ENCODE results near the gene PVR.
"Not testable (repeated sequence)": the region's sequence is repeated elsewhere in the genome, so short reads cannot be mapped to it uniquely, and the experiment has no call there.

PVR gene, protein sequence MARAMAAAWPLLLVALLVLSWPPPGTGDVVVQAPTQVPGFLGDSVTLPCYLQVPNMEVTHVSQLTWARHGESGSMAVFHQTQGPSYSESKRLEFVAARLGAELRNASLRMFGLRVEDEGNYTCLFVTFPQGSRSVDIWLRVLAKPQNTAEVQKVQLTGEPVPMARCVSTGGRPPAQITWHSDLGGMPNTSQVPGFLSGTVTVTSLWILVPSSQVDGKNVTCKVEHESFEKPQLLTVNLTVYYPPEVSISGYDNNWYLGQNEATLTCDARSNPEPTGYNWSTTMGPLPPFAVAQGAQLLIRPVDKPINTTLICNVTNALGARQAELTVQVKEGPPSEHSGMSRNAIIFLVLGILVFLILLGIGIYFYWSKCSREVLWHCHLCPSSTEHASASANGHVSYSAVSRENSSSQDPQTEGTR

DNA sequence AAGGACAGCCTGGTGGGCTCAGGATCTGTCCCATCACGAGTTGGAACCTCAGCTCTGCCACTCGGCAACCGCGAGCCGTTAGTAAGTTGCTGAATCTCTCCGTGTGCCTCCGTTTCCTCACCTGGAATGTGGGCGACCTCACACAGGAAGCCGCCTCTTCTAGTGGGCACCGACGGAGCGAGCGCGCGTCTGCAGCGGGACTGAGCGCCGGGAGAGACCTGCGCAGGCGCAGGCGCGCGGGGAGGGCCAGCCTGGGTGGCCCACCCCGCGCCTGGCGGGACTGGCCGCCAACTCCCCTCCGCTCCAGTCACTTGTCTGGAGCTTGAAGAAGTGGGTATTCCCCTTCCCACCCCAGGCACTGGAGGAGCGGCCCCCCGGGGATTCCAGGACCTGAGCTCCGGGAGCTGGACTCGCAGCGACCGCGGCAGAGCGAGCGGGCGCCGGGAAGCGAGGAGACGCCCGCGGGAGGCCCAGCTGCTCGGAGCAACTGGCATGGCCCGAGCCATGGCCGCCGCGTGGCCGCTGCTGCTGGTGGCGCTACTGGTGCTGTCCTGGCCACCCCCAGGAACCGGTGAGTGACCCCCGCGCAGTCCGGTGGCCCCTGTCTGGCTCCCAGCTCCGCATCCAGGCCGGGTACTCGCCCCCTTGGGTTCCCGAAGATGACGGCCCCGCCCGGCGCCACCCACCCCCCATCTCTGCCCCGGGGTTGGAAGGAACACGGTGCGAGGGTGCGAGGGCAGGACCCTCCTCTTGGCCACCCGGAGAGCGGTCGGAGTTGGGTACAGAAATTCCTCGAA lies at the start of gene PVR:
TSS of gene PVR (plus strand) at position 306 of the 797 bp plus-strand sequence. CDS start at position 493, 187 bp downstream.
- Mint-ChIP-seq H3K4me1 (no peaks in the 10 kb centered on the region), H3K36me3 (no peaks in the 10 kb centered on the region), H3K27ac (no peak within 1 kb of the TSS), H3K27me3 (peaks cover 2% of the 10 kb centered on the region), H3K9me3 (no peaks in the 10 kb centered on the region), H3K4me3 (peak within 1 kb of the TSS; percentile 82)

DNA sequence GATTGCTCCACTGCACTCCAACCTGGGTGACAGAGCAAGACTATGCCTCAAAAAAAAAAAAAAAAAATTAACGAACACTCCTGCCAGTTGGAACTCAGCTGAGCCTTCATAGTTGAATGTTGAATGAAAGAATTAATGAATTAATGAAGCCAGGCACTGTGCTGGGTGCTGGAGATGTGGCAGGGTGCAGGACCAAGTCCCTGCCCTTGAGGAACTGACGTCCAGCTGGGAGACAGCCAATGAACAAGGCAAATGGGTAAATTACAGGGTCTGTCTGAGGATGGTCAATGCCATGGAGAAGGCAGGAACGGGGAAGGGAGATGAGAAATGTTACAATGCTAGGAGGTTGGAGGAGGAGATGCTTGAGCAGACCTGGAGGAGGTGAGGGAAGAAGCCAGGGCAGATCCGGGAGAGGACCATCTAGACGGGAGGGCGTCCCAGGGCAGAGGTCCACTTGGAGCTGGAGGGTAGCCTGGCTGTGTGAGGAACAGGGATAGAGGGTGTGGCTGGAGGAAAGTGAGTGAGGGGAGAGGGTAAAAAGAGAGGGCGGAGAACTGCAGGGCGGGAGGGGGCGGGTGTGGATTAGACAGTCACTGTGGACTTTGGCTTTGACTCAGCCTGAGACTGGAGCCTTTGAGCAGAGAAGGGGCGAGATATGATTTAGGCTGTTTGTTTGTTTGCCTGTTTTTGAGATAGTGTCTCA lies 47.1 kb upstream of the PVR start:
- H3K27ac Mint-ChIP-seq: no peak overlapping the region

DNA sequence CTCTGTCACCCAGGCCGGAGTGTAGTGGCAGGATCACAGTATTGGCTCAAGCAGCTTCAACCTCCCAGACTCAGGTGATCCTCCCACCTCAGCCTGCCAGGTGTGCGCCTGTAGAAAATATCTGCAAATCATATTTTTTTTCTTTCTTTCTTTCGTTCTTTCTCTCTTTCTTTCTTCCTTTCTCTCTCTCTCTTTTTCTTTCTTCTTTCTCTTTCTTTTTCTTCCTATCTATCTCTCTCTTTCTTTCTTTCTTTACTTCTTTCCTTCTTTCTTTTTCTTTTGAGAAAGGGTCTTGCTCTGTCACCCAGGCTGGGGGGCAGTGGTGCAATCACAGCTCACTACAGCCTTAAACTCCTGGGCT lies 46.6 kb upstream of the PVR start:
- Mint-ChIP-seq H3K4me1 (no peaks in the 10 kb centered on the region), H3K4me3 (no peak overlapping the region), H3K36me3 (peaks cover 2% of the 10 kb centered on the region), H3K27me3 (peaks cover 7% of the 10 kb centered on the region), H3K9me3 (peaks cover 6% of the 10 kb centered on the region), H3K27ac (no peak overlapping the region)

More for the DNA sequence above, 47.1 kb upstream of the PVR start:
- H3K27me3 Mint-ChIP-seq: peaks cover 7% of the 10 kb centered on the region
- H3K4me1 Mint-ChIP-seq: no peaks in the 10 kb centered on the region
- H3K9me3 Mint-ChIP-seq: peaks cover 6% of the 10 kb centered on the region
- H3K4me3 Mint-ChIP-seq: no peak overlapping the region
- peaks cover 2% of the 10 kb centered on the region for H3K36me3 Mint-ChIP-seq

DNA sequence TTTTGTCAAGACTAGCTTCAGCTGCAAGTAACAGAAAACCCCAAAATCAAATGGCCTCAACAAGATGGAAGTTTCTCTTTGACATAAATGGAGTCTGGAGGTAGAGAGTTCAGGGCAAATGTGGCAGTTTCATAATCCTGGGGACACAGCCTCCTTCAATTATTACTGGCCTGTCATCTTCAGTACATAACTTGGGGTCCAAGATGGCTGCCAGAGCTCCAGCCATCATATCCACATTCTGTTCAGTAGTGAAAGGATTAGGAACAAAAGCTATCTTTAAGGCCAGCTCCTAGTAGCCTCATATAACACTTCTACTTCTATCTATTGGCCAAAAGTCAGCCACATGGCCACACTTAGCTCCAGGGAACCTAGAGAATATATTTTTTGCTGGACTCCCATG lies 45.4 kb upstream of the PVR start:
- Mint-ChIP-seq H3K27me3 (peaks cover 7% of the 10 kb centered on the region), H3K36me3 (peaks cover 2% of the 10 kb centered on the region), H3K9me3 (peaks cover 6% of the 10 kb centered on the region), H3K4me1 (no peaks in the 10 kb centered on the region), H3K4me3 (no peak overlapping the region), H3K27ac (no peak overlapping the region)

DNA sequence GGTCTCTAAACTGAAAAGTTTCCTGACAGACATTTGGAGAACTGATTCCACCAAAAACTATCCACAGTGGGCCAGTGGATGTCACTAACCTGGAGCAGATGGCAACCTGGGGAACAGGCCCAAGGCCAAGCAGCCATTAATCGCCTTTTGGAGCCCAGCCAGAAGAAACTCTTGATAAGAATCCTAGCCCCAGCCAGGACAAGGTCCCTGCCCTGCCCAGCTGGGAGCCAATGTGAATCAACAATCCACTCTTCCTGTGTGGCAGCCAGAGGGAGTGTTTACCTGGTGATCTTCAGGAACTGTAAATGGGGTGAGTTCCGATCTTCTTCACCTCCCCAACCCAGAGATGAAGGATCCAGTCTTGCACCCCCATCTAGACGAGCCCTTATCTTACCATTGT lies 44.8 kb upstream of the PVR start:
- Mint-ChIP-seq H3K4me1 (no peaks in the 10 kb centered on the region), H3K36me3 (peaks cover 2% of the 10 kb centered on the region), H3K9me3 (peaks cover 6% of the 10 kb centered on the region), H3K27me3 (peaks cover 7% of the 10 kb centered on the region), H3K4me3 (no peak overlapping the region), H3K27ac (no peak overlapping the region)

DNA sequence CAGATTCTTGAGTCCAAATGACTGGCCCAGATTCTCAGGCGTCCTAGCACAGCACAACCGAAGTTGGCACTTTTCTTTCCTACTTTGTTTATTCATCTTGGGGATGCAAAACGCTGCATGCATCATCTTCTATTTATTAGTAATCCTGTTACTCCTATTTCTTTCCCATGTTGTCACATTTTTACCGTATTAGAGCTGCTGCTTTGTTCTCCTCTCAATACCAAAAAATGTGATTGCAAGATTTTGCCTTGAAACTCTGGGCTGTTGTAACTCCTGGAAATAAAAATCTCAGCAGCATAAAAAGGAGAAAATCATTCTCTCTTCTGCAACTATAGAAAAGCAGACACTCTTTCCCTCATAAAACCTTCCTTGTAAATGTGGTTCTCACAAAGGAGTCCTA lies 43.2 kb upstream of the PVR start:
- H3K4me3 Mint-ChIP-seq: no peak overlapping the region
- H3K27ac Mint-ChIP-seq: no peak overlapping the region
- peaks cover 2% of the 10 kb centered on the region for H3K36me3 Mint-ChIP-seq
- H3K9me3 Mint-ChIP-seq: peaks cover 6% of the 10 kb centered on the region
- H3K4me1 Mint-ChIP-seq: peaks cover 1% of the 10 kb centered on the region
- peaks cover 3% of the 10 kb centered on the region for H3K27me3 Mint-ChIP-seq

DNA sequence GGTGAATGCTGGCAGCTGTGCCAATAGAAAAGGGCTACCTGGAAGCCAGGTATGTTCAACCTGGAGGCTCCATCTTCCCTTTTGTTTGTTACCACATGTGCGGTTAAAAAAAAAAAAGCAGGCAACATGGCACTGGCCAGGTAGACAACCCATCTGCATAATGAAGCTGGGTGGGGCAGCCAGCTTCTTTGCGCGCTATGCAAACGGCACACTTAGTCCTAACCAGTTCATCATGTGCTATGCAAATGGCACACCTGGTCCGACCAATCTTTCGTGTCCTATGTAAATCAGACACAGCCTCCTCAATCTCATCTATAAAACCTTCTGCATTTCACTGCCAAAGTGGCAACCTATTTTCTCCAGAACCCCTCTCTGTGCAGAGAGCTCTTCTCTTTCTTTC lies 41.6 kb upstream of the PVR start:
- H3K27ac Mint-ChIP-seq: no peak overlapping the region
- no peak overlapping the region for H3K4me3 Mint-ChIP-seq
- peaks cover 2% of the 10 kb centered on the region for H3K27me3 Mint-ChIP-seq
- peaks cover 12% of the 10 kb centered on the region for H3K4me1 Mint-ChIP-seq
- H3K9me3 Mint-ChIP-seq: peaks cover 6% of the 10 kb centered on the region
- H3K36me3 Mint-ChIP-seq: peaks cover 2% of the 10 kb centered on the region

DNA sequence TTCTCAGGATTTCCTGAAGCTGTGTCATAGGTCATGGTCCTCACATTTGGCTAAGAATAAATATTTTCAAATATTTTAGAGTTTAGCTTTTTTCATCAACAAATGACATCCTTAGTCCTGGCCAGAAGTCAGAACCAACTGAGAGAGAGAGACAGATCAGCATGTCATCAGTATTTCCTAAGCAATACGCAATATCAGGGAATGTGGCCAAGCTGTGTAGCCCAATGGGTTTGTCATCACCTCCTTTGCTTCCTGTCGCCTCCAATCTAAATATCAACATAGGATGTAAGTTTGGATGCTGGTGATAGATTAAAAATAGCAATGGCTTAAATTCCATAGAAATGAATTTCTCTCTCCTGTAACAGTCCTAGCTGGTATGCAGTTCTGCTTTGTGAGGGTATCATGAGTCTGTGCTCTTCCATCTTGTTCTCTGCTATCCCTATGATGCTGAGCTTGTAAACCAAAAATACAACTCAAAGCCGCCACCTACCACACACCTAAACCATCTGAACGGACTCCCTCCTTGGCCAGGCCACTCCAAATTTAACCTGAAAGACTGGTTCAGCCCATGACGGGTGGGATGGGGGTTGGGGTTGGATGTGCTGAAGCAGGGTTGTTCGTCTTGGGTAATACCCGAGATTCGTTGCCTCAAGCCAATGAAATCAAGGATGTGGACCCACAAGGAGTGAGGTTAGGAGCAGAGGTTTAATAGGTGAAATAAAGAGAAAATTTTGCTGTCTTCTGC lies 40.3 kb upstream of the PVR start:
- Mint-ChIP-seq H3K27ac (no peak overlapping the region), H3K9me3 (peaks cover 6% of the 10 kb centered on the region), H3K36me3 (peaks cover 2% of the 10 kb centered on the region), H3K4me3 (no peak overlapping the region), H3K4me1 (peaks cover 25% of the 10 kb centered on the region), H3K27me3 (peaks cover 2% of the 10 kb centered on the region)

DNA sequence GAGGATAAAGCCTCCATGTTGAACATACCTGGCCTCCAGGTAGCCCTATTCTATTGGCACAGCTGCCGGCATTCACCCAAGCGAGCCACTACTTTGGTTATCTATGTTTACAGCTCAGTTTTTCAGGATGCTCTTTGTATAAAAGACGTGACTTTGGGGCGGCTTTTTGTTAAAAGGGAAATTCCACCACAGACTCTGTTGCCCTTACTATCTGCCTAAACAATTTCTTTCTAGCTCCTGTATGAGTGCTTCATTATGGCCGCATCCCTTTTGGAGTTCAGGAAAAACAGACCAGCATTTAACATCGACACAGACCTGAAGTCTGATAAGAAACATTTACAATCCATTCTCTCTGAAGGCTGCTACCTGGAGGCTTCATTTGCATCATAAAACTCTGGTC lies 39.5 kb upstream of the PVR start:
- Mint-ChIP-seq H3K9me3 (peaks cover 4% of the 10 kb centered on the region), H3K4me3 (no peak overlapping the region), H3K4me1 (peaks cover 25% of the 10 kb centered on the region), H3K27ac (no peak overlapping the region), H3K36me3 (peaks cover 2% of the 10 kb centered on the region), H3K27me3 (peaks cover 2% of the 10 kb centered on the region)

DNA sequence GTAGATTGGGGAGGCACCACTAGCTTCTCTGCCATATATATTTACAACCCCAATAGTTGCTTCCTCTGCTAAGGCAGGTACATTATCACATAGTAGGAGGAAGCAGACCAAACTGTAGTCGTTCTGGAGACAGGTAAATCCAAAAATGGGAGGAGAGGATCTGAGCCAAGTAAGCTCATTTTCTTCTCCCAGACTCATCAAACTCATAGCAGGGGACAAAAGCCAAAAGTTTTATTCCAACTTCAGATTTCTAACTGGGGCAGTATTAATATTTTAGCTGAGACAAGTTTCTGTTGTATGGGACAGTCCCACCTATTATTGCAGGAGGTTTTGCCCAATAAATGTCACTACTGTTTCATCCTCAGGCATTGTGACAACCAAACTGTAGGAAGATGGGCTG lies 38.2 kb upstream of the PVR start:
- Mint-ChIP-seq H3K9me3 (no peaks in the 10 kb centered on the region), H3K4me1 (peaks cover 25% of the 10 kb centered on the region)

DNA sequence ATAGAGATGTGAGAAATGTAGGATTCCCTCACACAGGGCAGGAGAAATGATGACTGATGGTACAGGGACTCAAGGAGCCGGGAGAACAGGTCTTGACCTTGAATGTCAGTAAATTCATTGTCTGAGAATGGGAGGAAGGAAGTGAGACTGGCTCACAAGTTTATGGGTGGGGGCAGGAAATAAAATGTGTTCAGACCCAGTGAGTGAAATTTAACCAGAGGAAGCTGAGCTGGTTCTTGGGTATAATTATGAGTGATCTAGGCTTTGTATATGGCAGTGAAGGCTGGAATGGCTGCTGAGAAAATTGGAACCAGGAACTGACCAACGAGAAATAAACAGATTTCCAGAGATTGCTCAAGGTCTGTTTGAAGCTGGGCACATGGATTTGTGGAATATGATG lies 36.7 kb upstream of the PVR start:
- H3K36me3 Mint-ChIP-seq: no peaks in the 10 kb centered on the region
- H3K9me3 Mint-ChIP-seq: no peaks in the 10 kb centered on the region
- peak overlapping the region; percentile 26 for H3K4me3 Mint-ChIP-seq
- H3K4me1 Mint-ChIP-seq: peaks cover 25% of the 10 kb centered on the region
- H3K27ac Mint-ChIP-seq: peak overlapping the region; percentile 96
- no peaks in the 10 kb centered on the region for H3K27me3 Mint-ChIP-seq

More for the DNA sequence above, 38.2 kb upstream of the PVR start:
- H3K4me3 Mint-ChIP-seq: no peak overlapping the region
- H3K27ac Mint-ChIP-seq: no peak overlapping the region
- H3K36me3 Mint-ChIP-seq: no peaks in the 10 kb centered on the region
- H3K27me3 Mint-ChIP-seq: no peaks in the 10 kb centered on the region

DNA sequence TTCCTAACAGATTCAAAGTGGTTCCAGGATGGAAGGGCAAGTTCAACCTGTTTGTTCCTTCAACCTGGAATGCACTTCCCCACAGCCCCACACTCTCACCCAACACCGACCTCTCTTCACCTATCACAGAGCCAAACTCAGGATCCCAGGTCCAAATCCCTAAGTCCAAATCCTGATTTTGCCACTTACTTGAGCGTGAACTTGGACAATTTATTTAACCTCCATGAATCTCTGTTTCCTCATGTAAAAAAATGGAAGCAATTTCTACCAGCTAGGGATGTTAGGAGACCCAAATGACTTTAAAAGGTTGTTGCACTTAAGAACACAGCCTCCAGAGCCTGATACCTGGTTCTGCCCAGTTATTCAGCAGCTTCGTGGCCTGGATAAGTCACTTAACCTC lies 35.8 kb upstream of the PVR start:
- Mint-ChIP-seq H3K9me3 (no peaks in the 10 kb centered on the region), H3K27me3 (no peaks in the 10 kb centered on the region), H3K27ac (no peak overlapping the region), H3K36me3 (no peaks in the 10 kb centered on the region), H3K4me3 (no peak overlapping the region), H3K4me1 (peaks cover 25% of the 10 kb centered on the region)

DNA sequence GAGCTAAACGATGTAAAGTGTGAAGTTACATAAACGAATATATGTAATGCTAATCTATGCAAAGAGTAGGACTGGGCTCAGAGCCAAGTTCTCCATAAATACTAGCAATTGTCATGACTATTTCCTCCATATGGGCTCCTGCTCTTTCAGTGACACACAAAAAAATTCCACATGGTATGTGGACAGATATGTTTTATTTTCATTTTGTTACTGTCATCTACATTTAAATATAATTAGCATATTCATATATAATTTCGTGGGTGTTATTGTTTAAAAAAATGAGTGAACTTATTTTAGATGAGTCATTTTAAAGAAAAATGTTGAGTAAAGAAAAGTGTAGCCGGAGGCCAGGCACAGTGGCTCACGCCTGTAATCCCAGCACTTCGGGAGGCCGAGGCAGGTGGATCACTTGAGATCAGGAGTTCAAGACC lies 35.3 kb upstream of the PVR start:
- Mint-ChIP-seq H3K27me3 (no peaks in the 10 kb centered on the region), H3K9me3 (no peaks in the 10 kb centered on the region), H3K4me1 (peaks cover 25% of the 10 kb centered on the region), H3K27ac (no peak overlapping the region), H3K36me3 (no peaks in the 10 kb centered on the region), H3K4me3 (no peak overlapping the region)

DNA sequence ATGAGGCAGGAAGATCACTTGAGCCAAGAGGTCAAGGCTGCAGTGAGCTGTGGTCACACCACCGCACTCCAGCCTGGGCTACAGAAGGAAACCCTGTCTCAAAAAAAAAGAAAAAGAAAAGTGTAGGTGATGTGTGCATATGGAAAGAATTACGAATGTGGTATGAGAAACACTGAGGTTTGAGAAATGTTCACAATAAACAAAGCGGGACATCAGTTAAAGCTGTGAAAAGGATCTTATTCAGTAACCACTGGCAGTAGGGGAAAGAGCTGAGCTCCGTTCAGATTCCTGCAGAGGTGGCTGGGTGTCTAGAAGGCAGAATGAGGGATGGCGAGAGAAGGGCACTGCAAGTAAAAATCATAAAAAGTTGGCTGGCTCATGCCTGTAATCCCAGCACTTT lies 34.5 kb upstream of the PVR start:
- Mint-ChIP-seq H3K36me3 (no peaks in the 10 kb centered on the region), H3K4me3 (no peak overlapping the region), H3K9me3 (no peaks in the 10 kb centered on the region), H3K27ac (no peak overlapping the region), H3K27me3 (no peaks in the 10 kb centered on the region), H3K4me1 (peaks cover 25% of the 10 kb centered on the region)

DNA sequence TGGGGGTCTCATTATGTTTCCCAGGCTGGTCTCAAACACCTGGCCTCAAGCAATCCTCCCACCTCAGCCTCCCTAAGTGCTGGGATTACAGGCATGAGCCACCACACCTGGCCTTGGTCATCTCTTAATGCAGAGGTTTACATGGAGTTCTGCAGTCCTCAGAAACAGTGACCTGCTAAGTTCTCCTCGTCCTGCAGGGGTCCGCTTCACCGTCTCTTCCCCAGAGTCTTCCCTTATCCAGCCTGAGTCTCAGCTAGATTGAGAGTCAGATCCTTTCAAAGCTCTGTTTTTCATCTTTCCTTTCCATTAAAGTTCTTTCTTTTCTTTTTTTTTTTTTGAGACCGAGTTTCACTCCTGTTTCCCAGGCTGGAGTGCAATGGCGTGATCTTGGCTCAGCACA lies 33.2 kb upstream of the PVR start:
- peaks cover 24% of the 10 kb centered on the region for H3K4me1 Mint-ChIP-seq
- not testable (repeated sequence) for H3K4me3 Mint-ChIP-seq, H3K36me3 Mint-ChIP-seq, H3K27me3 Mint-ChIP-seq, H3K9me3 Mint-ChIP-seq, H3K27ac Mint-ChIP-seq

Measured in activated naive CD4-positive, alpha-beta T cell treated with anti-CD3 and anti-CD28 coated beads, Interleukin-2, amount 50 U/mL, for 24 hours (primary cell).